T-cell (primary cell): Measurements from ENCODE around the gene SLC7A10. TPM values are rescaled to one million over a fixed set of nuclear protein-coding genes. Genes with fewer than 3 reads are reported as not detected.
A peak's percentile ranks its signal among the peaks of the same experiment; 100 is the strongest.

ENCODE experiments used
- ATAC-seq, 4 experiments: fragments of 200-7000 bp in 3 of 4; fragments of 150-1000 bp in 1 of 4; cut with Tn5 transposase; replicated peaks in 1 of 4; 1 replicate in 3 of 4; 2 replicates in 1 of 4; pipeline ENCODE4 v1.10.0; 2021; ENCODE audit warnings: moderate library complexity in 3 of 4, mild to moderate bottlenecking in 2 of 4, moderate number of reproducible peaks in 1 of 4
- CTCF ChIA-PET, 2 donors: fragments of 300-600 bp; sonication (Branson Sonifier 250); formaldehyde crosslinking; loops; one replicate each; lab custom pipeline; 2022; ENCODE audit warnings: antibody characterized with exemption in 2 of 2; lab: Charles Lee
- POLR2A ChIA-PET, 2 donors: fragments of 300-600 bp; sonication (Branson Sonifier 250); formaldehyde crosslinking; loops; one replicate each; lab custom pipeline; 2022; ENCODE audit warnings: antibody characterized with exemption in 2 of 2; lab: Charles Lee
- DNase-seq, 35 experiments: peaks; one replicate each; pipeline versions ENCODE4 v3.0.0 to v3.0.0-alpha.2; 2013 to 2023
- H3K27ac ChIP-seq: one replicate; pipeline ENCODE4 v1.5.1; 2013; ENCODE audit warnings: low read length
- H3K27me3 ChIP-seq, 2 experiments: replicated peaks in 1 of 2; 1 replicate in 1 of 2; 2 replicates in 1 of 2; pipeline versions ENCODE4 v1.6.1 to v1.7.0; 2013; ENCODE audit warnings: low read length in 1 of 2, mixed read lengths in 1 of 2; ENCODE audit not compliant: control insufficient read depth in 2 of 2, insufficient read depth in 2 of 2; ENCODE audit errors: extremely low read depth in 1 of 2
- H3K36me3 ChIP-seq, 2 donors: 1 replicate in 1 of 2; 2 replicates in 1 of 2; pipeline versions ENCODE4 v1.6.1 to v1.7.0; 2013; ENCODE audit warnings: low read length in 1 of 2; ENCODE audit not compliant: control insufficient read depth in 2 of 2, insufficient read depth in 1 of 2; ENCODE audit errors: extremely low read depth in 1 of 2
- H3K4me1 ChIP-seq, 2 experiments: 1 replicate in 1 of 2; 2 replicates in 1 of 2; pipeline versions ENCODE4 v1.6.1 to v1.7.0; 2013; ENCODE audit warnings: low read length in 2 of 2, mixed read lengths in 1 of 2; ENCODE audit not compliant: insufficient read depth in 2 of 2, control insufficient read depth in 1 of 2; ENCODE audit errors: extremely low read depth in 1 of 2
- H3K4me3 ChIP-seq, 2 donors: 1 replicate in 1 of 2; 2 replicates in 1 of 2; pipeline versions ENCODE4 v1.5.1 to v1.7.0; 2013; ENCODE audit warnings: mild to moderate bottlenecking in 2 of 2, low read length in 1 of 2, moderate library complexity in 1 of 2; ENCODE audit not compliant: control insufficient read depth in 1 of 2; ENCODE audit errors: extremely low read depth in 1 of 2
- H3K9me3 ChIP-seq: 2 replicates; pipeline ENCODE4 v1.7.0; 2013
- H3K27ac Mint-ChIP-seq, 2 donors: one replicate each; pipeline ENCODE4 v1.8.0; 2020 to 2021; ENCODE audit warnings: mild to moderate bottlenecking in 2 of 2, mixed read lengths in 2 of 2
- H3K27me3 Mint-ChIP-seq, 2 donors: one replicate each; pipeline ENCODE4 v1.8.0; 2021 to 2022; ENCODE audit warnings: mixed read lengths in 2 of 2
- H3K36me3 Mint-ChIP-seq: one replicate; pipeline ENCODE4 v1.8.0; 2021; ENCODE audit warnings: mixed read lengths
- H3K4me1 Mint-ChIP-seq, 3 donors: one replicate each; pipeline ENCODE4 v1.8.0; 2020 to 2022; ENCODE audit warnings: mixed read lengths in 3 of 3, mild to moderate bottlenecking in 1 of 3
- H3K4me3 Mint-ChIP-seq, 3 donors: one replicate each; pipeline ENCODE4 v1.8.0; 2020 to 2022; ENCODE audit warnings: mild to moderate bottlenecking in 3 of 3, mixed read lengths in 3 of 3, moderate library complexity in 3 of 3
- H3K9me3 Mint-ChIP-seq, 3 donors: one replicate each; pipeline ENCODE4 v1.8.0; 2020 to 2022; ENCODE audit warnings: mixed read lengths in 3 of 3
- WGBS: methylation state at CpG from one replicate; pipeline ENCODE4 v1.1.5; 2013; ENCODE audit warnings: missing lambda C conversion rate; ENCODE audit not compliant: insufficient coverage; 5-methylcytosine and 5-hydroxymethylcytosine counted together
- total RNA-seq, 35 experiments: library from RNA in 6 of 35; stranded (reverse) in 6 of 35; fragments of 120-200 nt in 1 of 35; gene quantifications; one replicate each; pipeline versions ENCODE4 v1.2.1 to v1.2.4 and lab custom pipeline; 2013 to 2026

The SLC7A10 gene
- total RNA-seq, 5 donors from 2014 or later (not counting 1 experiment from before 2014, with no cell fraction given): not detected

DNA sequence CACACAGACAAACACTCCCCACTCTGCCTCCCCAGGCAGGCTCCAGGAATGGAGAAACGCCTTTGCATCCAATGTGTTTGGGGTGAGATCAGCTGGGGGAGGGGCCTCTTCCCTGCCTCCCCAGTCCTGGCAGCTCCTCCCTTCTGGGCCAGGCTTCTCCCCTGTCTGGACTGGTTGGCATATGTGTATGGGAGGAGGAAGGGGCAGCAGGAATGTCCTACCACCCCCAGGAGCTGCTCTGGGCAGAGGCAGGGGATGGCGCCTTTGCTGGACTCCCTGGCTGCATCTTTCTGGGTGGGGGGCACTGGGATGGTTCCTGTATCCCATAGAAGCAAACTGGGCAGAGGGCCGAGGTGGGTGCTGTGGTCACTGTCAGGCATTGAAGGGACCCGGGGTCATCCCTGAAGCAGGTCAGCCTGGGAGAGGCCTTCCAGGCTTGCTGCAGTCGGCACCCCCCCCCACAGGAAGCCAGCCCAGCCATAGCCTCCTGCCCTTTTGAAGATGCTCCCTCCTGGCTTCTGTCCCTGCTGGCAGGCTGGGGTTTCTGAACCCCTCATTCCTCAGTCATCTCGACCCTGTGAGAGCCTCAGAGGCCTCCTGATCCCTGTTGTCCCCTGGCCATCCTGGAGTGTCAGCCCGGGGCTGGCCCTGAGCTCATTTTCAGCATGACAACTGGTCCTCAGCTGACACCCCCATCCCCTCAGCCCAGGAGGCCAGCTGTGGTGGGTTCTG, 21.2 kb upstream of the SLC7A10 start:
- Mint-ChIP-seq H3K27me3 (peaks cover 4 to 6% of the 10 kb centered on the region in 2 donors), H3K4me1 (no peaks in the 10 kb centered on the region), H3K9me3 (no peaks in the 10 kb centered on the region), H3K27ac (no peak overlapping the region), H3K4me3 (no peak overlapping the region), H3K36me3 (no peaks in the 10 kb centered on the region)
- H3K4me1 ChIP-seq: peaks cover 0 to 11% of the 10 kb centered on the region in 2 experiments
- no peak overlapping the region for H3K4me3 ChIP-seq
- CTCF ChIA-PET: no interaction called here
- ATAC-seq (no peak), DNase-seq (no peak)
- POLR2A ChIA-PET: no interaction called here
- no peak overlapping the region for H3K27ac ChIP-seq
- no peaks in the 10 kb centered on the region for H3K36me3 ChIP-seq
- peaks cover 0 to 23% of the 10 kb centered on the region in 2 experiments for H3K27me3 ChIP-seq
- no peaks in the 10 kb centered on the region for H3K9me3 ChIP-seq
- 78% methylated on average over 6 of the region's 7 CpGs for whole genome bisulfite sequencing

DNA sequence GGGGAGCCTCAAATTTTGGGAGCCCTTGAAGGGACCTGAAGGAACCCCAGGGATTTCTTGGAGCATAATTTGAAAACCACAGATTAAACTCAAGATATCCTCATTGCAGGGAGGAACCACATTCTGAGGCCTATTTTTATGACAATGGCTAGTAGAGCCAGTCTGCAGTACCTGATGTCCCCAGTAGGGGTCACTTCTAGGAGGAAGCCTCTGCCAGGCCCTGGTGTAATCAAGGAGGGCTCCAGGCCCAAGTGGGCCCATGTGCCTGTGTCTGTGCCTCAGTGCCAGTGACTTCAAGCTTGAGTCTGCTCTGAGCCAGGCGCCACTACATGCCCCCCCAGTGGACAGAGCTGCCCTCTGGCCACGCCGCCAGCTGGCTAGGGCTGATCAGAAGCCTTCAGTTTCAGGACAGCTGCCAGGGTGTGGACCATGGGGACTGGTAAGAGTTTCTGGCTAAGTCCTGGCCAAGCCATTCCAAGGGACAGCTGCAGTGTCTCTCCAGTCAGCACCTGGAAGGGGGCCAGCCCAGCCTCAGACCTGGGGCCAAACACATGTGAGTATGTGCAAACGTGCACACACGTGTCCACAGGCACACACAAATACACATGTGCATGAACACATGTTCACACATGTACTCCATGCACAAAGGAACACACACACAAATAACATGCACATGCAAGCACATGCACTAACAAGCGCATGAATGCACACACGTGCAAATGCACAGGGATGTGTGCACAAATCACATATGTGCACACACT, 20.5 kb upstream of the SLC7A10 start:
- no peaks in the 10 kb centered on the region for H3K36me3 ChIP-seq
- H3K27ac ChIP-seq: no peak overlapping the region
- POLR2A ChIA-PET: no interaction called here
- H3K4me1 Mint-ChIP-seq: no peaks in the 10 kb centered on the region
- ATAC-seq: no peak
- DNase-seq: no peak
- H3K27me3 ChIP-seq: peaks cover 0 to 26% of the 10 kb centered on the region in 2 experiments
- H3K4me1 ChIP-seq: peaks cover 0 to 19% of the 10 kb centered on the region in 2 experiments
- H3K27ac Mint-ChIP-seq: no peak overlapping the region
- no peaks in the 10 kb centered on the region for H3K9me3 ChIP-seq
- H3K27me3 Mint-ChIP-seq: peaks cover 4 to 6% of the 10 kb centered on the region in 2 donors
- no peaks in the 10 kb centered on the region for H3K9me3 Mint-ChIP-seq
- no peak overlapping the region for H3K4me3 ChIP-seq
- CTCF ChIA-PET: interaction anchor here in 1 of 2 donors (0.6 kb wide), 1 partner anchor 38 kb away, joined by 3 read pairs; no protein-coding TSS in a partner anchor
- no peak overlapping the region for H3K4me3 Mint-ChIP-seq
- H3K36me3 Mint-ChIP-seq: no peaks in the 10 kb centered on the region
- WGBS: 77% methylated on average over 6 of the region's 7 CpGs

GRCh38 chr19:33242911-33243310, 17.3 kb upstream of the SLC7A10 start:
- H3K27ac ChIP-seq: no peak overlapping the region
- Mint-ChIP-seq H3K4me3 (no peak overlapping the region), H3K27me3 (peaks cover 4 to 6% of the 10 kb centered on the region in 2 donors), H3K27ac (no peak overlapping the region), H3K9me3 (no peaks in the 10 kb centered on the region), H3K36me3 (no peaks in the 10 kb centered on the region), H3K4me1 (peaks cover 0 to 4% (median 0%) of the 10 kb centered on the region in 3 donors)
- H3K4me3 ChIP-seq: no peak overlapping the region
- peaks cover 0 to 15% of the 10 kb centered on the region in 2 experiments for H3K27me3 ChIP-seq
- no peaks in the 10 kb centered on the region for H3K9me3 ChIP-seq
- ATAC-seq (no peak), DNase-seq (no peak)
- H3K4me1 ChIP-seq: peaks cover 0 to 44% of the 10 kb centered on the region in 2 experiments
- 68% methylated on average over 4 of the region's 6 CpGs for WGBS
- POLR2A ChIA-PET: no interaction called here
- no peaks in the 10 kb centered on the region for H3K36me3 ChIP-seq
- CTCF ChIA-PET: interaction anchor here (0.9 to 1.1 kb wide), 2 partner anchors 164 to 166 kb away, joined by 3 to 6 read pairs; no protein-coding TSS in a partner anchor

DNA sequence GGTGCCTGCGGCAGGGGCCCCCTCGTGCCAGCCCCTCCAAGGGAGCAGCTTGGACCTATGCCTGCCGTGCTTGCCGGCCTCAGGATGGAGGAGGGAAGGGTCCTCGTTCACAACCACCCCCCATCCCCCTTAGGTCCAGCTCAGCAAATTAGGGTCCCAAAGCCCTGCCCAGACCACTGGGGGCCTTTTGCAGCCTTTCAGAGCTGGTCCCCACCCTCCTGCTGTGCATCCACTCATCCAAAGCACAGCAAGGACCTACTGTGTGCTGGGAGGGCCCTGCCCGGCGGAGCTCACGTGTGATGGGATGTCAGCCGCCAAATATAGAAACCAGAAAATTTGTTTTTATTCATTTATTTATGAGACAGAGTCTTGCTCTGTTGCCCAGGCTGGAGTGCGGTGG, 16.5 kb upstream of the SLC7A10 start:
- Mint-ChIP-seq H3K4me1 (peaks cover 0 to 4% (median 0%) of the 10 kb centered on the region in 3 donors), H3K27ac (no peak overlapping the region), H3K9me3 (no peaks in the 10 kb centered on the region), H3K36me3 (no peaks in the 10 kb centered on the region), H3K27me3 (peaks cover 4 to 6% of the 10 kb centered on the region in 2 donors), H3K4me3 (no peak overlapping the region)
- POLR2A ChIA-PET: no interaction called here
- no peaks in the 10 kb centered on the region for H3K36me3 ChIP-seq
- peaks cover 0 to 44% of the 10 kb centered on the region in 2 experiments for H3K4me1 ChIP-seq
- no peak overlapping the region for H3K27ac ChIP-seq
- no peak overlapping the region for H3K4me3 ChIP-seq
- no peaks in the 10 kb centered on the region for H3K9me3 ChIP-seq
- ATAC-seq: no peak
- DNase-seq: no peak
- CTCF ChIA-PET: interaction anchor here (0.7 to 1.1 kb wide), 3 partner anchors 65 to 166 kb away, joined by 3 to 6 read pairs (median 3); no protein-coding TSS in a partner anchor
- H3K27me3 ChIP-seq: peaks cover 0 to 15% of the 10 kb centered on the region in 2 experiments
- 86% methylated on average over 4 of the region's 10 CpGs for WGBS

- peaks cover 0 to 17% of the 10 kb centered on the region in 2 experiments for H3K27me3 ChIP-seq
- DNase-seq (peak in 22 of 35 experiments; percentile 17 to 68 (median 27)), ATAC-seq (peak; percentile 25 to 59 (median 47))
- H3K36me3 ChIP-seq: no peaks in the 10 kb centered on the region
- 15% methylated on average over 9 of the region's 22 CpGs for WGBS
- peaks cover 0 to 45% of the 10 kb centered on the region in 2 experiments for H3K4me1 ChIP-seq
- Mint-ChIP-seq H3K4me3 (no peak overlapping the region), H3K9me3 (no peaks in the 10 kb centered on the region), H3K36me3 (no peaks in the 10 kb centered on the region), H3K4me1 (peaks cover 0 to 4% (median 0%) of the 10 kb centered on the region in 3 donors), H3K27ac (no peak overlapping the region), H3K27me3 (peaks cover 4 to 6% of the 10 kb centered on the region in 2 donors)
- H3K4me3 ChIP-seq: no peak overlapping the region
- ChIA-PET CTCF (interaction anchor here (0.5 to 1.1 kb wide), 5 partner anchors 56 to 1193 kb away, joined by 3 to 6 read pairs (median 3); no protein-coding TSS in a partner anchor), POLR2A (no interaction called here)
- H3K9me3 ChIP-seq: no peaks in the 10 kb centered on the region
- H3K27ac ChIP-seq: peak overlapping the region; percentile 60
Measured at GRCh38 chr19:33241530-33242101, 16.0 kb upstream of the SLC7A10 start.

GRCh38 chr19:33241091-33241529, 15.5 kb upstream of the SLC7A10 start:
- POLR2A ChIA-PET: no interaction called here
- H3K4me3 ChIP-seq: no peak overlapping the region
- peaks cover 0 to 4% (median 0%) of the 10 kb centered on the region in 3 donors for H3K4me1 Mint-ChIP-seq
- H3K36me3 ChIP-seq: no peaks in the 10 kb centered on the region
- peak overlapping the region; percentile 60 for H3K27ac ChIP-seq
- H3K4me3 Mint-ChIP-seq: no peak overlapping the region
- WGBS: 84% methylated on average over 6 of the region's 11 CpGs
- peaks cover 4 to 6% of the 10 kb centered on the region in 2 donors for H3K27me3 Mint-ChIP-seq
- H3K27ac Mint-ChIP-seq: no peak overlapping the region
- no peaks in the 10 kb centered on the region for H3K36me3 Mint-ChIP-seq
- no peak for ATAC-seq
- H3K4me1 ChIP-seq: peaks cover 0 to 49% of the 10 kb centered on the region in 2 experiments
- H3K9me3 Mint-ChIP-seq: no peaks in the 10 kb centered on the region
- no peaks in the 10 kb centered on the region for H3K9me3 ChIP-seq
- CTCF ChIA-PET: interaction anchor here in 1 of 2 donors (0.5 to 0.6 kb wide), 2 partner anchors 55 to 1192 kb away, joined by 3 to 4 read pairs; no protein-coding TSS in a partner anchor
- DNase-seq: peak in 1 of 35 experiments; percentile 46
- peaks cover 0 to 15% of the 10 kb centered on the region in 2 experiments for H3K27me3 ChIP-seq
